Sigmoid colon (tissue), 4 donors: ENCODE results near the gene MFSD6L.

Experiments used
- CTCF ChIP-seq, 4 experiments: fragments of 450-650 bp in 3 of 4; fragments of 200-600 bp in 1 of 4; IDR thresholded peaks; one replicate each; pipeline ENCODE4 v1.5.1; 2016 to 2019; ENCODE audit warnings: antibody characterized with exemption in 4 of 4, mild to moderate bottlenecking in 3 of 4, moderate library complexity in 2 of 4
- EP300 ChIP-seq, 4 donors: sonication (generic); formaldehyde crosslinking; IDR thresholded peaks; one replicate each; pipeline ENCODE4 v1.6.1; 2017; ENCODE audit warnings: antibody characterized with exemption in 4 of 4
- POLR2A ChIP-seq, 2 donors: fragments of 450-650 bp; IDR thresholded peaks; one replicate each; pipeline ENCODE4 v1.6.1; 2016; ENCODE audit warnings: antibody characterized with exemption in 2 of 2, mild to moderate bottlenecking in 2 of 2, moderate library complexity in 2 of 2
- POLR2AphosphoS5 ChIP-seq, 4 donors: sonication (generic); formaldehyde crosslinking; IDR thresholded peaks; one replicate each; pipeline ENCODE4 v1.6.1; 2017; ENCODE audit warnings: antibody characterized with exemption in 4 of 4

DNA sequence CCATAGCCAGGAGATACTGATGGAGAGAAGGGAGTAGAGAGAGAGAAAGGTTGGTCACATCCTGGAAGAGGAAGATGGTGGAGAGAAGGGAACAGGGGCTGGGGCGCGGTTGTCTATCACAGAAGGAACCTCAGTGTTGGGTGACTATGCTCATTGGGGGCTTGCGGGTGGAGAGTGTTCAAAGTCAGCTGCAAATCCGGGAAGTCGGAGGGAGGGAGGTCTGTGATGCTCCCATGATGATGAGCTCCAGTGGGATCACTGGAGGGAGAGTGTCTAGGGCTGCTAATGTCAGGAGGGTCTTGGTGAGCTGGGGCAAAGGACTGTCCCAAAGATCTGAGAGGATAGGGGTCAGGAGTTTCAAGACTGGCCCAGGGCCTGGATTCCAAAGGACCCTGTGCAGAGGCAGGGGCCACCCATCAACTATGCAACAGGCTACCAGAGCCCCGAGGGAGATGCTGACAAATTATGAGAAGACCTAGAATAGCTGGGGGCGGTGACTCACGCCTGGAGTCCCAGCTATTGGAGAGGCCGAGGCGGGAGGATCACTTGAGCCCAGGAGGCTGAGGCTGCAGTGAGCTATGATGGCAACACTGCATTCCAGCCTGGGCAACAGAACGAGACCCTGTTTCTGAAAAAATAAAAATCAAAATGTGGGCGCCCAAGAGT is 43.4 kb downstream of the MFSD6L start:
- TF ChIP-seq EP300 (IDR thresholded peaks at IDR 0.05) = no peak
- TF ChIP-seq CTCF (IDR thresholded peaks at IDR 0.05) = no peak
- TF ChIP-seq POLR2A (IDR thresholded peaks at IDR 0.05) = no peak
- no peak for TF ChIP-seq POLR2AphosphoS5 (IDR thresholded peaks at IDR 0.05)
